GM12892 (cell line): ENCODE results near the gene ST3GAL6.

ENCODE experiments used
- POLR2A ChIP-seq: IDR thresholded peaks from 2 replicates; pipeline ENCODE4 v1.6.1; 2011; ENCODE audit warnings: low read depth, low read length, control low read depth
- POLR2AphosphoS5 ChIP-seq: IDR thresholded peaks from 2 replicates; pipeline ENCODE4 v1.6.1; 2011; ENCODE audit warnings: low read depth, low read length, control low read depth
- TAF1 ChIP-seq: IDR thresholded peaks from 2 replicates; pipeline ENCODE4 v1.6.1; 2011; ENCODE audit warnings: low read depth, mild to moderate bottlenecking, control low read depth, low read length, borderline replicate concordance

DNA sequence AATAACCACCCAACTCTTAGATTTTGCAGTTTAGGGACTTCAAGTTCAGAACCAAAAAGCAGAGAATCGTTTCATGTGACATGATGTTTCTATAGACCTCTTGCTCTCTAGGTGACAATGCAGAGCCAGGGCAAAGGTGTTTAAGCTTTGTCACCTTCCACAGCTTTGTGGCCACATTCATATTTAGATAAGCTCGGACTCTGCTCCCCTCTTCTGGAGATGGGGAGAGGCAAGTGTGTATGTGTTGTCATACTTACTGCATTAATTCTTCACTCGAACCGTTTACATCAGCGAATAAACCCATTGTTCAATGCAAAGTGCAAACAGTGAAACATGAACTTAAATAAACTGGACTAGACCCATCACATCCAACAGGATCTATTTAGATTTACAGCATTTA is 33.2 kb downstream of the ST3GAL6 start:
- no peak for TF ChIP-seq POLR2A
- no peak for TF ChIP-seq POLR2AphosphoS5
- no peak for TF ChIP-seq TAF1
